Keratinocyte (primary cell): ENCODE results near the gene TRIM25. TPM values are rescaled to one million over a fixed set of nuclear protein-coding genes. Genes with fewer than 3 reads are reported as not detected.

ENCODE experiments used
- DNase-seq: peaks from one replicate; pipeline ENCODE4 v3.0.0-alpha.2; 2011; ENCODE audit warnings: low read depth, missing footprints, low spot score
- FAIRE-seq: peaks from 2 replicates; lab custom pipeline; 2011; peaks lifted over from hg19 to GRCh38; lab: Jason Lieb, UNC
- H2AFZ ChIP-seq: 2 replicates; pipeline ENCODE4 v1.6.0; 2012; ENCODE audit warnings: low read length, control low read depth, inconsistent platforms; ENCODE audit not compliant: control insufficient read depth
- H3K27ac ChIP-seq: 2 replicates; pipeline ENCODE4 v1.5.1; 2011; ENCODE audit warnings: low read length; ENCODE audit not compliant: control insufficient read depth, insufficient read depth
- H3K27me3 ChIP-seq: 3 replicates; pipeline ENCODE4 v1.6.0; 2011; ENCODE audit warnings: low read length; ENCODE audit not compliant: control insufficient read depth, insufficient read depth; ENCODE audit errors: extremely low read depth
- H3K36me3 ChIP-seq, 2 experiments: 2 replicates in 1 of 2; 3 replicates in 1 of 2; pipeline ENCODE4 v1.5.1; 2011; ENCODE audit warnings: low read length in 2 of 2, mild to moderate bottlenecking in 1 of 2; ENCODE audit not compliant: control insufficient read depth in 2 of 2, insufficient read depth in 2 of 2; ENCODE audit errors: extremely low read depth in 1 of 2
- H3K4me1 ChIP-seq: 3 replicates; pipeline ENCODE4 v1.5.1; 2011; ENCODE audit warnings: low read length; ENCODE audit not compliant: control insufficient read depth, insufficient read depth; ENCODE audit errors: extremely low read depth
- H3K4me2 ChIP-seq: 3 replicates; pipeline ENCODE4 v1.6.0; 2011; ENCODE audit warnings: low read depth, low read length; ENCODE audit not compliant: control insufficient read depth, insufficient read depth; ENCODE audit errors: extremely low read depth
- H3K4me3 ChIP-seq, 3 experiments: fragments of 200-600 bp in 1 of 3; sonication (generic) in 1 of 3; 2 replicates in 2 of 3; 3 replicates in 1 of 3; pipeline ENCODE4 v1.5.1; 2011 to 2016; ENCODE audit warnings: low read length in 3 of 3, mild to moderate bottlenecking in 3 of 3, control low read depth in 2 of 3, inconsistent platforms in 1 of 3, low read depth in 1 of 3, mixed read lengths in 1 of 3, mixed run types in 1 of 3, moderate library complexity in 1 of 3; ENCODE audit not compliant: control insufficient read depth in 2 of 3, insufficient read depth in 2 of 3; ENCODE audit errors: extremely low read depth in 1 of 3
- H3K79me2 ChIP-seq: 2 replicates; pipeline ENCODE4 v1.6.0; 2012; ENCODE audit warnings: low read length; ENCODE audit not compliant: control insufficient read depth, insufficient read depth
- H3K9ac ChIP-seq: 3 replicates; pipeline ENCODE4 v1.6.0; 2011; ENCODE audit warnings: low read length; ENCODE audit not compliant: control insufficient read depth, insufficient read depth; ENCODE audit errors: extremely low read depth
- H3K9me1 ChIP-seq: 3 replicates; pipeline ENCODE4 v1.6.0; 2011; ENCODE audit warnings: low read length; ENCODE audit not compliant: control insufficient read depth, insufficient read depth; ENCODE audit errors: extremely low read depth
- H3K9me3 ChIP-seq: 2 replicates; pipeline ENCODE4 v1.5.1; 2012; ENCODE audit warnings: low read depth, low read length; ENCODE audit not compliant: control insufficient read depth
- H4K20me1 ChIP-seq: 3 replicates; pipeline ENCODE4 v1.6.0; 2011; ENCODE audit warnings: low read length; ENCODE audit not compliant: control insufficient read depth, insufficient read depth; ENCODE audit errors: extremely low read depth
- CTCF ChIP-seq, 3 experiments: IDR thresholded peaks in 1 of 3; conservative IDR thresholded peaks in 1 of 3; optimal IDR thresholded peaks in 1 of 3; 2 replicates in 2 of 3; 3 replicates in 1 of 3; pipeline versions ENCODE3 to v1.5.1; 2011; ENCODE audit warnings: low read length in 3 of 3, mild to moderate bottlenecking in 3 of 3, moderate library complexity in 2 of 3, control low read depth in 1 of 3, inconsistent platforms in 1 of 3; ENCODE audit not compliant: insufficient read depth in 2 of 3; ENCODE audit errors: extremely low read depth in 1 of 3
- EZH2 ChIP-seq: IDR thresholded peaks from one replicate; pipeline ENCODE4 v1.6.1; 2012; ENCODE audit warnings: inconsistent platforms, mild to moderate bottlenecking, low read length, moderate library complexity
- dilution Hi-C: fragments of 300-500 bp; cut with MboI; formaldehyde crosslinking; loops from one replicate; pipeline ENCODE4 v1.7.0; 2020; ENCODE audit warnings: low sequenced_read_pairs; ENCODE audit not compliant: extremely low pct_ligation_motif_present
- polyA plus RNA-seq, 5 experiments: library from polyadenylated mRNA; depleted of rRNA in 3 of 5; stranded (reverse) in 3 of 5; stranded (forward) in 1 of 5; unstranded in 1 of 5; fragments of >200 nt; gene quantifications; 1 replicate in 1 of 5; 2 replicates in 3 of 5; 3 replicates in 1 of 5; pipeline versions ENCODE4 v1.2.1 to v1.2.3, GENCODE V29; 2011 to 2012; ENCODE audit warnings: missing spikeins in 2 of 5, low read depth in 1 of 5, low replicate concordance in 1 of 5

Gene TRIM25
- polyA plus RNA-seq, 1 donor (not counting 4 experiments of a cell fraction or from before 2014, with no cell fraction given) = 60.3 TPM

- no peak overlapping the region for H3K27ac ChIP-seq
- H3K4me3 ChIP-seq = no peak overlapping the region
- H3K36me3 ChIP-seq = peaks cover 19 to 68% of the 10 kb centered on the region in 2 experiments
- DNase-seq (no peak), FAIRE-seq (no peak)
- H3K4me2 ChIP-seq = no peak overlapping the region
- TF ChIP-seq CTCF (optimal IDR thresholded peaks at IDR 0.05 in 1 of 3, IDR thresholded peaks at IDR 0.05 in 1 of 3, conservative IDR thresholded peaks at IDR 0.05 in 1 of 3; ENCODE audit: extremely low read depth in 1 of 3, insufficient read depth in 2 of 3, low read length in 3 of 3) (no peak), EZH2 (no peak)
- no peaks in the 10 kb centered on the region for H3K27me3 ChIP-seq
- H3K9ac ChIP-seq = no peak overlapping the region
- H3K79me2 ChIP-seq = peaks cover 63% of the 10 kb centered on the region
- no peak overlapping the region for H2AFZ ChIP-seq
- no peaks in the 10 kb centered on the region for H3K9me3 ChIP-seq
- H4K20me1 ChIP-seq = no peaks in the 10 kb centered on the region
- no peaks in the 10 kb centered on the region for H3K9me1 ChIP-seq
- dilution Hi-C loops = no loop called here
- peaks cover 27% of the 10 kb centered on the region for H3K4me1 ChIP-seq
Observed at GRCh38 chr17:56908001-56908542, 5.8 kb downstream of the TRIM25 start.

- peaks cover 20% of the 10 kb centered on the region for H3K4me1 ChIP-seq
- dilution Hi-C loops = no loop called here
- peaks cover 39 to 82% of the 10 kb centered on the region in 2 experiments for H3K36me3 ChIP-seq
Observed at GRCh38 chr17:56903560-56903959, 10.3 kb downstream of the TRIM25 start.

More at GRCh38 chr17:56903560-56903959, 10.3 kb downstream of the TRIM25 start:
- Histone ChIP-seq H3K9me3 (no peaks in the 10 kb centered on the region), H3K27ac (no peak overlapping the region), H3K4me3 (no peak overlapping the region), H3K9me1 (no peaks in the 10 kb centered on the region), H4K20me1 (no peaks in the 10 kb centered on the region), H2AFZ (no peak overlapping the region), H3K9ac (no peak overlapping the region), H3K27me3 (no peaks in the 10 kb centered on the region), H3K79me2 (peaks cover 44% of the 10 kb centered on the region), H3K4me2 (no peak overlapping the region)
- TF ChIP-seq EZH2 (no peak), CTCF (optimal IDR thresholded peaks at IDR 0.05 in 1 of 3, IDR thresholded peaks at IDR 0.05 in 1 of 3, conservative IDR thresholded peaks at IDR 0.05 in 1 of 3; ENCODE audit: extremely low read depth in 1 of 3, insufficient read depth in 2 of 3, low read length in 3 of 3) (no peak)
- FAIRE-seq (no peak), DNase-seq (no peak)
